Hepatocyte (in vitro differentiated cells): ENCODE data around the gene CCNB1.

ENCODE experiments used
- CTCF ChIP-seq: fragments of 200-600 bp; sonication (generic); IDR thresholded peaks from 2 replicates; pipeline ENCODE4 v1.5.1; 2016; ENCODE audit warnings: antibody characterized with exemption, mild to moderate bottlenecking; ENCODE audit not compliant: poor library complexity
- EZH2phosphoT487 ChIP-seq: fragments of 200-600 bp; sonication (generic); IDR thresholded peaks from one replicate; pipeline ENCODE4 v1.6.1; 2018; ENCODE audit warnings: antibody characterized with exemption, mild to moderate bottlenecking, low read depth, moderate library complexity; ENCODE audit not compliant: unreplicated experiment, severe bottlenecking

GRCh38 chr5:69156456-69156855, 10.5 kb upstream of the CCNB1 start:
- TF ChIP-seq EZH2phosphoT487: no peak
- TF ChIP-seq CTCF: no peak
